GM18868 (cell line): Measurements from ENCODE around the gene GABRB2.
"Not testable (repeated sequence)": the region's sequence is repeated elsewhere in the genome, so short reads cannot be mapped to it uniquely, and the experiment has no call there.

Source experiments
- ATAC-seq: cut with Tn5 transposase; IDR thresholded peaks from one replicate; pipeline ENCODE4 v1.9.1; 2021; ENCODE audit warnings: mild to moderate bottlenecking, moderate library complexity; ENCODE audit not compliant: unreplicated experiment

GABRB2 gene

DNA sequence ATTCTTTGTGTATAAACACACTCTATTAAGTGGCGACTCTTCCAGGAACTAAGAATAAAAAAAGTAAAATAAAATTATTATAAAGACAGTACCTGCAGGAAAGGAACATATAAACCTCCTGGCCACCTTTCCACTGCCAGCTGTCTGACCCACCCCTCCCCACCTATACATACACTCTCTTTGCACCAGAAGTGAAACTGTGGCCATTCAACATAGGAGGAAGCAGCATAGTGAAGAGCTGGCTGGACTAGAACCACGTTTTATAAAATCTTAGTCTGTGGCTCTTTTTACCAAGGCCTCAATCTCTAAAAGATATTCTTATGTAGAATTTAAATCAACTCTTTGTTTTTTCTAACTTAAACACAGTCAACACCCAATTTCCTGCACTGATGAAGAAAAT is 289.6 kb downstream of the GABRB2 start:
- no peak for ATAC-seq

DNA sequence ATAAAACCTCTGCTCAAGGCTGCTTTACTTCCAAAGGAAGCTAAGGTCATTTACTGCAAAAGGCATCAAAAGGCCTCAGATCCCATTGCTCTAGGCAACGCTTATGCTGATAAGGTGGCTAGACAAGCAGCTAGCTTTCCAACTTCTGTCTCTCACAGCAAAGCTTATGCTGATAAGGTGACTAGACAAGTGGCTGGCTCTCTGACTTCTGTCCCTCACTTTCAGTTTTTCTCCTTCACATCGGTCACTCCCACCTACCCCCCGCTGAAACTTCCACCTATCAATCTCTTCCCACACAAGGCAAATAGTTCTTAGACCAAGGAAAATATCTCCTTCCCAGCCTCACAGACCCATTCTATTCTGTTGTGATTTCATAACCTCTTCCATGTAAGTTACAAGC is 293.6 kb downstream of the GABRB2 start:
- not testable (repeated sequence) for ATAC-seq

DNA sequence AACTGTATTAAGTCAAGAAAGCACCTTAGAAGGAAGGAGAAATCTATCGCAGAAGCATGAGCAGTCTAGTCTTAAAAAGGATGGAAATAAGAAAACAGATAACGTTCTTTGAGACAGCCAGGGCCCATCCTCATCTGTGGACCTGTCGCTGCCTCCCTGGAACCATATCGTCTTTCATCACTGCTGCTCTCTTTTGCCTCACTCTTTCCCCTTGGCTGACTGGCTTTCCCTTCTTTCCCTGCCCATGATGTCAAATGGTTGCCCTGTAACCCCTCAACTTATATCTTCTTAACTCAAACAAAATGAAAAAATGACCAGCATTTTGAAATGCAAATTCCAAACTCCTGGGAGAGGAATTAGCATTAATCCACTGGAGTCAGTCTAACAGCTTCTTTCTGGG is 299.8 kb downstream of the GABRB2 start:
- no peak for ATAC-seq

DNA sequence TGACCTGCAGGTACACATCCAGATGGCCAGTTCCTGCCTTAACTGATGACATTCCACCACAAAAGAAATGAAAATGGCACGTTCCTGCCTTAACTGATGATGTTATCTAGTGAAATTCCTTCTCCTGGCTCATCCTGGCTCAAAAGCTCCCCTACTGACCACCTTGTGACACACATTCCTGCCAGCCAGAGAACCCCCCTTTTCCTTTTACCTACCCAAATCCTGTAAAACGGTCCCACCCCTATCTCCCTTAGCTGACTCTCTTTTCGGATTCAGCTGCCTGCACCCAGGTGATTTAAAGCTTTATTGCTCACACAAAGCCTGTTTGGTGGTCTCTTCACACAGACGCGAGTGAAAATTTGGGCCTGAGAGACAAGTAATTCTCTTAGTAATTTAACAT is 300.7 kb downstream of the GABRB2 start:
- ATAC-seq: not testable (repeated sequence)
